Lung (tissue), 12 donors: ENCODE measurements around the gene UGGT1. TPM values are rescaled to one million over a fixed set of nuclear protein-coding genes. Genes with fewer than 3 reads are reported as not detected.

ENCODE experiments used
- ATAC-seq: fragments of 200-7000 bp; cut with Tn5 transposase; one replicate; pipeline ENCODE4 v1.9.1; 2020; ENCODE audit warnings: moderate number of reproducible peaks; ENCODE audit not compliant: insufficient read depth, low FRiP score
- DNase-seq, 3 donors: peaks; one replicate each; pipeline ENCODE4 v3.0.0-alpha.2; 2013 to 2017
- H3K27ac ChIP-seq, 2 donors: one replicate each; pipeline ENCODE4 v1.5.1; 2013; ENCODE audit warnings: mild to moderate bottlenecking in 2 of 2, moderate library complexity in 2 of 2, control low read depth in 1 of 2, inconsistent platforms in 1 of 2, low read depth in 1 of 2, low read length in 1 of 2
- H3K27me3 ChIP-seq, 3 donors: one replicate each; pipeline ENCODE4 v1.5.1; 2013; ENCODE audit warnings: low read length in 2 of 3; ENCODE audit not compliant: control insufficient read depth in 3 of 3, insufficient read depth in 3 of 3
- H3K36me3 ChIP-seq, 4 donors: one replicate each; pipeline ENCODE4 v1.5.1; 2013; ENCODE audit warnings: low read length in 4 of 4, mild to moderate bottlenecking in 1 of 4, moderate library complexity in 1 of 4; ENCODE audit not compliant: control insufficient read depth in 4 of 4, insufficient read depth in 4 of 4
- H3K4me1 ChIP-seq, 5 donors: one replicate each; pipeline ENCODE4 v1.5.1; 2013; ENCODE audit warnings: low read length in 5 of 5, mild to moderate bottlenecking in 2 of 5, moderate library complexity in 1 of 5; ENCODE audit not compliant: control insufficient read depth in 5 of 5, insufficient read depth in 5 of 5
- H3K4me3 ChIP-seq: one replicate; pipeline ENCODE4 v1.5.1; 2013; ENCODE audit warnings: mild to moderate bottlenecking, control low read depth, moderate library complexity
- H3K9ac ChIP-seq, 2 donors: one replicate each; pipeline ENCODE4 v1.5.1; 2013; ENCODE audit warnings: low read length in 2 of 2, control low read depth in 1 of 2; ENCODE audit not compliant: insufficient read depth in 1 of 2
- H3K9me3 ChIP-seq, 4 donors: one replicate each; pipeline ENCODE4 v1.5.1; 2013; ENCODE audit warnings: low read length in 3 of 4, mild to moderate bottlenecking in 1 of 4, moderate library complexity in 1 of 4; ENCODE audit not compliant: control insufficient read depth in 4 of 4, insufficient read depth in 3 of 4
- CTCF ChIP-seq: IDR thresholded peaks from 2 replicates; pipeline ENCODE4 v1.5.1; 2012; ENCODE audit warnings: mild to moderate bottlenecking; ENCODE audit errors: control extremely low read depth, extremely low read depth
- WGBS, 2 donors: extraction: QIAGEN DNeasy Blood & Tissue Kit; methylation state at CpG; one replicate each; pipeline ENCODE4 v1.1.7; 2013; 5-methylcytosine and 5-hydroxymethylcytosine counted together
- polyA plus RNA-seq, 2 donors: library from polyadenylated mRNA; stranded (reverse); fragments of 200-250 nt; gene quantifications; one replicate each; pipeline ENCODE4 v1.2.1, GENCODE V29; 2013
- total RNA-seq, 2 donors: library from RNA; depleted of rRNA in 1 of 2; stranded (reverse); fragments of >200 nt in 1 of 2; gene quantifications; one replicate each; pipeline ENCODE4 v1.2.1, GENCODE V29; 2014 to 2021
- donor health status: control.
- donor health status: control.
- donor health status: Bipolar disorder and iron deficiency.
- donor health status: healthy.
- donor health status: DM: yes; HTN: yes; CAD: no.

Gene UGGT1
- total and polyA plus RNA-seq, 4 donors: 9.4 to 57.7 (median 32.8) TPM

- no peak for TF ChIP-seq CTCF
- Histone ChIP-seq H3K27ac (no peak overlapping the region), H3K9me3 (no peaks in the 10 kb centered on the region), H3K27me3 (no peaks in the 10 kb centered on the region), H3K4me3 (no peak overlapping the region), H3K9ac (no peak overlapping the region), H3K4me1 (peaks cover 0 to 10% (median 0%) of the 10 kb centered on the region in 5 donors), H3K36me3 (peaks cover 26 to 52% (median 32%) of the 10 kb centered on the region in 4 donors)
- DNase-seq (peak in 2 of 3 donors; percentile 86 to 92), ATAC-seq (no peak)
- 39 to 67% methylated on average over 3 of the region's 3 CpGs for WGBS, 2 donors
Observed at GRCh38 chr2:128169497-128169896, 78.5 kb downstream of the UGGT1 start.

DNA sequence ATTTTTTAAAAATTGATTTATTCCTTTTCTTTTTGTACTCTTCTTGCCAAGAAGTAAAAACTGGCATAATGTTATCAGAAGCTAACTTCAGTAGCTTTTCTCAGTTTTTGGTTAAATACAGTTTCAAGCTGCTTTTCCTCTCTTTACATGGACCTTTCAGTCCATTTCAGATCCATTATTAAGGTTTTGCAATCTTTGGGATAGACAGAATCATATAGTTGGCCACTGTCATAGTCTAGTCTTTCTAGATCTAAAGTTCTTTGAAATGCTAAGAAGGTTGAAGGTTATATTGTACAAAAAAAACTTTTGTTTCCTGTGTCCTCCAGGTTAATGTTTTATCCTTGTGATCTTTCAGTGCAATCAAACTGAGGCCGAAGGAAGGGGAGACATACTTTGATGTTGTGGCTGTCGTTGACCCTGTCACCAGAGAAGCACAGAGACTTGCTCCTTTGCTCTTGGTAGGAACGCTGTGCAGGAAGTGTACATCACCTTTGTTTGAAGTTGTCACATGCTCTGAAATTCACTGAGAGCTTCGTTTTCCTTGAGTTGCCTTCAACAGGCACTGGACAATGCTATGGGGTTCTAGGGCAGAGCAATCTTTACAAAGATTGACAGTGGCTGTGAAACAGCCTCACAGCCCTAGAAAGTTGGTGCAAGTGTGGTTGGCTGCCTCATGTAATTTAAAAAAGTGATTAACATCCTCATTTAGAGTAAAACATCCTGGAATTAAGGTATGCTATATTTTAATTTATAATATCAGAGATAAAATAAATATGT lies 79.1 kb downstream of the UGGT1 start:
- TF ChIP-seq CTCF: no peak
- Histone ChIP-seq H3K9me3 (no peaks in the 10 kb centered on the region), H3K27ac (no peak overlapping the region), H3K27me3 (no peaks in the 10 kb centered on the region), H3K36me3 (peaks cover 26 to 50% (median 35%) of the 10 kb centered on the region in 4 donors), H3K4me3 (no peak overlapping the region), H3K4me1 (peaks cover 0 to 10% (median 0%) of the 10 kb centered on the region in 5 donors), H3K9ac (peak overlapping the region in 1 of 2 donors; percentile 38)
- DNase-seq (no peak), ATAC-seq (no peak)
- 71 to 73% methylated on average over 4 of the region's 4 CpGs for WGBS, 2 donors

DNA sequence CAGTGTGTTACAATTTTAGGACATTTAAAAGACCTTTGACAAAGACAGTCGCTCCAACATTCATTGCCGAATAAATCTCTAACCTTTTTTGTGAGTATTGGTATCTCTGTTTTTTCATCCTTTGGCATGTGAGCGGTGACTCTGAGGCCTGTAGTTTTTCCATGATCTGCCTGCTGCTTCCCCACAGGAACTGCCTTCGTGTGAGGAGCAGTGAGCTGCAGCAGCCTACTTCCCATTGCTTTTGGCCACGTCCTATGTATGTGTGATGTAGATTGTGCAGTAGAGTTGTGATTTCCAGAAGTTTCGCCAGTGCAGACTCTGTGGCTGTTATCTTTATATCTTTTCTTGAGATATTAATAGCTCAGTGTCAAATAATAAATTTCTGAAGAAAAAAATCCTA lies 79.8 kb downstream of the UGGT1 start:
- ATAC-seq (no peak), DNase-seq (no peak)
- no peak for TF ChIP-seq CTCF
- Histone ChIP-seq H3K4me3 (no peak overlapping the region), H3K36me3 (peaks cover 26 to 49% (median 38%) of the 10 kb centered on the region in 4 donors), H3K4me1 (peaks cover 0 to 10% (median 0%) of the 10 kb centered on the region in 5 donors), H3K9ac (no peak overlapping the region), H3K27me3 (no peaks in the 10 kb centered on the region), H3K27ac (no peak overlapping the region), H3K9me3 (no peaks in the 10 kb centered on the region)
- WGBS, 2 donors: 78 to 81% methylated on average over 6 of the region's 6 CpGs
